NCI-H1105 treated with DMSO at 0.1 percent for 48 hours (cell line): ENCODE results near the gene OPN3.

Experiments used
- DNase-seq: peaks from one replicate; lab custom pipeline; 2025; lab: John Stamatoyannopoulos, UW

OPN3 gene

GRCh38 chr1:241589521-241589920 is 50.6 kb downstream of the OPN3 start:
- DNase-seq: no peak

GRCh38 chr1:241586905-241587512 is 53.2 kb downstream of the OPN3 start:
- DNase-seq: no peak

- DNase-seq: no peak
These were observed 57.2 kb downstream of the OPN3 start for GRCh38 chr1:241582921-241583321.

- DNase-seq: no peak
These were observed 60.7 kb downstream of the OPN3 start for GRCh38 chr1:241579434-241579833.

- DNase-seq: no peak
These were observed 66.0 kb downstream of the OPN3 start for GRCh38 chr1:241574154-241574553.

- DNase-seq: no peak
These were observed 70.3 kb downstream of the OPN3 start for GRCh38 chr1:241569848-241570247.

- no peak for DNase-seq
These were observed 79.4 kb downstream of the OPN3 start for GRCh38 chr1:241560849-241561187.

GRCh38 chr1:241560146-241560848 is 79.9 kb downstream of the OPN3 start:
- DNase-seq: no peak

- DNase-seq: no peak
These were observed 82.5 kb downstream of the OPN3 start for GRCh38 chr1:241557551-241558193.

- DNase-seq: no peak
These were observed 83.1 kb downstream of the OPN3 start for GRCh38 chr1:241557031-241557430.

- no peak for DNase-seq
These were observed 84.6 kb downstream of the OPN3 start for GRCh38 chr1:241555526-241555925.

GRCh38 chr1:241553886-241554592 is 86.1 kb downstream of the OPN3 start:
- DNase-seq: no peak

GRCh38 chr1:241551759-241552638 is 88.2 kb downstream of the OPN3 start:
- DNase-seq: no peak

- DNase-seq: no peak
These were observed 89.9 kb downstream of the OPN3 start for GRCh38 chr1:241550318-241550717.

GRCh38 chr1:241548008-241548407 is 92.2 kb downstream of the OPN3 start:
- DNase-seq: no peak
